PC-9 (cell line): ENCODE results near the gene TMTC4.

Source experiments
- CTCF ChIP-seq: fragments of 200-600 bp; sonication (generic); conservative IDR thresholded peaks from 2 replicates; pipeline ENCODE4 v1.6.1; 2017; ENCODE audit warnings: mixed run types, antibody characterized with exemption, mild to moderate bottlenecking, moderate library complexity
- EZH2 ChIP-seq: fragments of 200-600 bp; sonication (generic); IDR thresholded peaks from 2 replicates; pipeline ENCODE4 v1.8.0; 2017; ENCODE audit warnings: antibody characterized with exemption, low read depth

- no peak for TF ChIP-seq CTCF
- TF ChIP-seq EZH2, result no peak
Observed at GRCh38 chr13:100714478-100714877, 39.9 kb upstream of the TMTC4 start.
